K562 (cell line): ENCODE results near the gene NTM. TPM values are rescaled to one million over a fixed set of nuclear protein-coding genes. Genes with fewer than 3 reads are reported as not detected.

Experiments
- ATAC-seq: fragments of 200-7000 bp; cut with Tn5 transposase; 3 replicates; pipeline ENCODE4 v1.9.1; 2020; ENCODE audit warnings: moderate library complexity
- BruUV-seq: library from RNA; stranded (reverse); fragments of 400-500 nt; replicated peaks from 2 replicates; lab custom pipeline; 2021; lab: Mats Ljungman, UMichigan
- CTCF ChIA-PET: fragments of 300-600 bp; formaldehyde crosslinking; extraction: SDS; loops from one replicate; lab custom pipeline; 2021; ENCODE audit warnings: low intra/inter-chr PET ratio; lab: Yijun Ruan, JAX
- POLR2A ChIA-PET: fragments of 300-600, 350-650 bp; sonication (Branson Sonifier 250); formaldehyde crosslinking; extraction: SDS; loops from one replicate; lab custom pipeline; 2021; ENCODE audit warnings: antibody characterized with exemption, inconsistent platforms; lab: Yijun Ruan, JAX
- DNase-seq, 4 experiments: peaks; one replicate each; pipeline versions ENCODE4 v3.0.0 to v3.0.0-alpha.2; 2011 to 2018; ENCODE audit warnings: low spot score in 3 of 4, mixed read lengths in 3 of 4; ENCODE audit errors: extremely low read depth in 1 of 4
- FAIRE-seq: peaks from 2 replicates; lab custom pipeline; 2011; peaks lifted over from hg19 to GRCh38; lab: Jason Lieb, UNC
- H2AFZ ChIP-seq: 2 replicates; pipeline ENCODE4 v1.6.0; 2011; ENCODE audit warnings: low read depth, low read length, control low read depth, inconsistent platforms
- H3K27ac ChIP-seq: fragments of 200-600 bp; 3 replicates; pipeline ENCODE4 v1.8.0; 2011; ENCODE audit warnings: low read depth, mild to moderate bottlenecking, control low read depth, inconsistent platforms, low read length, moderate library complexity, mixed read lengths; ENCODE audit errors: extremely low read depth
- H3K27me3 ChIP-seq, 2 experiments: fragments of 300-600 bp in 1 of 2; 2 replicates in 1 of 2; 3 replicates in 1 of 2; pipeline versions ENCODE4 v1.6.0 to v1.8.0; 2011; ENCODE audit warnings: inconsistent platforms in 2 of 2, low read length in 2 of 2, mild to moderate bottlenecking in 1 of 2, mixed read lengths in 1 of 2, moderate library complexity in 1 of 2; ENCODE audit not compliant: control insufficient read depth in 2 of 2, insufficient read depth in 2 of 2
- H3K36me3 ChIP-seq: fragments of 300-600 bp; 3 replicates; pipeline ENCODE4 v1.8.0; 2011; ENCODE audit warnings: mild to moderate bottlenecking, low read length, inconsistent platforms; ENCODE audit not compliant: control insufficient read depth, insufficient read depth
- H3K4me1 ChIP-seq, 2 experiments: fragments of 200-600 bp in 1 of 2; replicated peaks in 1 of 2; 2 replicates in 1 of 2; 3 replicates in 1 of 2; pipeline versions ENCODE4 v1.5.1 to v1.8.0; 2011; ENCODE audit warnings: inconsistent platforms in 2 of 2, low read length in 2 of 2, mild to moderate bottlenecking in 1 of 2, mixed read lengths in 1 of 2, moderate library complexity in 1 of 2; ENCODE audit not compliant: control insufficient read depth in 2 of 2, insufficient read depth in 2 of 2
- H3K4me2 ChIP-seq: 2 replicates; pipeline ENCODE4 v1.6.1; 2011; ENCODE audit warnings: low read length, control low read depth, inconsistent platforms, mixed read lengths; ENCODE audit not compliant: insufficient read depth
- H3K4me3 ChIP-seq: fragments of 200-600 bp; sonication (generic), shearing (Covaris generic); 2 replicates; pipeline ENCODE4 v1.5.1; 2016; ENCODE audit warnings: control low read depth, inconsistent platforms
- H3K79me2 ChIP-seq: fragments of 200-600 bp; 3 replicates; pipeline ENCODE4 v1.8.0; 2011; ENCODE audit warnings: low read length, inconsistent platforms; ENCODE audit not compliant: control insufficient read depth, insufficient read depth
- H3K9ac ChIP-seq, 2 experiments: 2 replicates each; pipeline versions ENCODE4 v1.6.0 to v1.6.1; 2011; ENCODE audit warnings: low read depth in 2 of 2, low read length in 2 of 2, control low read depth in 1 of 2, inconsistent platforms in 1 of 2, mild to moderate bottlenecking in 1 of 2, mixed read lengths in 1 of 2; ENCODE audit not compliant: insufficient read depth in 1 of 2
- H3K9me1 ChIP-seq: one replicate; pipeline ENCODE4 v1.6.0; 2011; ENCODE audit warnings: inconsistent platforms, mild to moderate bottlenecking, low read length, moderate library complexity; ENCODE audit not compliant: control insufficient read depth, insufficient read depth
- H3K9me3 ChIP-seq: replicated peaks from 2 replicates; pipeline ENCODE4 v1.5.1; 2011; ENCODE audit warnings: low read depth, low read length, inconsistent platforms; ENCODE audit not compliant: control insufficient read depth, insufficient read depth
- H4K20me1 ChIP-seq: replicated peaks from 2 replicates; pipeline ENCODE4 v1.6.1; 2011; ENCODE audit warnings: low read length, inconsistent platforms, mixed read lengths; ENCODE audit not compliant: control insufficient read depth, insufficient read depth
- BACH1 ChIP-seq: fragments of 200-800 bp; sonication (Bioruptor generic); IDR thresholded peaks from 2 replicates; pipeline ENCODE4 v1.6.1; 2016; ENCODE audit warnings: missing genetic modification characterization, missing compliant biosample characterization
- EWSR1 ChIP-seq: fragments of 450-650 bp; IDR thresholded peaks from 2 replicates; pipeline ENCODE4 v1.6.1; 2018; ENCODE audit warnings: borderline replicate concordance, mild to moderate bottlenecking, low read depth, moderate library complexity; ENCODE audit not compliant: partially characterized antibody
- HDAC6 ChIP-seq: IDR thresholded peaks from 2 replicates; pipeline ENCODE4 v1.6.1; 2012; ENCODE audit warnings: low read depth, mild to moderate bottlenecking, control low read depth, inconsistent platforms, low read length, moderate library complexity
- MED1 ChIP-seq: sonication (generic); formaldehyde crosslinking; IDR thresholded peaks from 2 replicates; pipeline ENCODE4 v1.8.1; 2023; ENCODE audit warnings: missing genetic modification reagents, borderline replicate concordance
- MIER1 ChIP-seq: fragments of 450-650 bp; IDR thresholded peaks from 2 replicates; pipeline ENCODE4 v1.6.1; 2016; ENCODE audit warnings: antibody characterized with exemption, mild to moderate bottlenecking, low read depth
- SAP30 ChIP-seq: fragments of 200-600 bp; sonication (generic); IDR thresholded peaks from 2 replicates; pipeline ENCODE4 v1.6.1; 2012; ENCODE audit warnings: borderline replicate concordance, low read depth, mild to moderate bottlenecking, moderate library complexity, low read length, control low read depth, inconsistent platforms; ENCODE audit not compliant: insufficient read depth, poor library complexity, severe bottlenecking
- XRCC3 ChIP-seq: fragments of 450-650 bp; IDR thresholded peaks from 2 replicates; pipeline ENCODE4 v1.6.1; 2017; ENCODE audit warnings: mild to moderate bottlenecking, moderate library complexity
- WGBS: fragments of 100-300 bp; shearing (Covaris generic); methylation state at CpG from one replicate; pipeline ENCODE4 v1.1.6; 2016; ENCODE audit warnings: low coverage, mixed read lengths; ENCODE audit not compliant: insufficient coverage; ENCODE audit errors: missing lambda C conversion rate; 5-methylcytosine and 5-hydroxymethylcytosine counted together
- in situ Hi-C: fragments of 300-500 bp; cut with MboI; formaldehyde crosslinking; loops from 4 replicates; pipeline ENCODE4 v1.15.0; 2018; ENCODE audit warnings: inconsistent platforms, mixed read lengths
- intact Hi-C: fragments of 100-400 bp; cut with micrococcal nuclease; formaldehyde crosslinking; loops from 2 replicates; pipeline ENCODE4 v1.14.2; 2022
- polyA plus RNA-seq, 8 experiments: library from polyadenylated mRNA; depleted of rRNA in 4 of 8; stranded (reverse) in 5 of 8; unstranded in 3 of 8; fragments of >200 nt; fragmentation: Nextera tagmentation in 2 of 8; fragmentation: Illumina TruSeq in 1 of 8; extraction: Ambion mirVana in 2 of 8; extraction: Trizol in 1 of 8; gene quantifications; 2 replicates each; pipeline versions ENCODE4 v1.2.1 to v1.2.3, GENCODE V29; 2011 to 2014; ENCODE audit warnings: inconsistent platforms in 1 of 8, missing spikeins in 1 of 8
- total RNA-seq, 7 experiments: library from RNA; depleted of rRNA in 6 of 7; stranded (reverse); fragments of >200 nt in 6 of 7; fragmentation: Illumina TruSeq in 2 of 7; extraction: Trizol in 2 of 7; gene quantifications; 2 replicates each; pipeline versions ENCODE4 v1.2.1 to v1.2.3, GENCODE V29; 2011 to 2021; ENCODE audit warnings: low replicate concordance in 1 of 7
- TF ChIP-seq, protein P1 (sequence below): fragments of 450-650 bp; IDR thresholded peaks from 2 replicates; pipeline ENCODE4 v1.6.1; 2017; ENCODE audit warnings: antibody characterized with exemption, mild to moderate bottlenecking
- TF ChIP-seq, protein P2 (sequence below): fragments of 450-650 bp; formaldehyde crosslinking; IDR thresholded peaks from 2 replicates; pipeline ENCODE4 v1.4.0; 2020; ENCODE audit warnings: mild to moderate bottlenecking, moderate library complexity
- TF ChIP-seq, protein P3 (sequence below): sonication (generic); formaldehyde crosslinking; IDR thresholded peaks from 2 replicates; pipeline ENCODE4 v1.5.0; 2020; ENCODE audit warnings: missing genetic modification reagents
- TF ChIP-seq, protein P4 (sequence below): sonication (generic); formaldehyde crosslinking; IDR thresholded peaks from 2 replicates; pipeline ENCODE4 v1.8.1; 2023; ENCODE audit warnings: mild to moderate bottlenecking, missing genetic modification reagents
- TF ChIP-seq, protein P5 (sequence below): IDR thresholded peaks from 2 replicates; pipeline ENCODE4 v1.6.1; 2011; ENCODE audit not compliant: insufficient read length; ENCODE audit errors: extremely low read depth

The NTM gene
- total and polyA plus RNA-seq, 9 of the 15 experiments (the other 6 are each of a cell fraction or from before 2014, with no cell fraction given), result not detected

DNA sequence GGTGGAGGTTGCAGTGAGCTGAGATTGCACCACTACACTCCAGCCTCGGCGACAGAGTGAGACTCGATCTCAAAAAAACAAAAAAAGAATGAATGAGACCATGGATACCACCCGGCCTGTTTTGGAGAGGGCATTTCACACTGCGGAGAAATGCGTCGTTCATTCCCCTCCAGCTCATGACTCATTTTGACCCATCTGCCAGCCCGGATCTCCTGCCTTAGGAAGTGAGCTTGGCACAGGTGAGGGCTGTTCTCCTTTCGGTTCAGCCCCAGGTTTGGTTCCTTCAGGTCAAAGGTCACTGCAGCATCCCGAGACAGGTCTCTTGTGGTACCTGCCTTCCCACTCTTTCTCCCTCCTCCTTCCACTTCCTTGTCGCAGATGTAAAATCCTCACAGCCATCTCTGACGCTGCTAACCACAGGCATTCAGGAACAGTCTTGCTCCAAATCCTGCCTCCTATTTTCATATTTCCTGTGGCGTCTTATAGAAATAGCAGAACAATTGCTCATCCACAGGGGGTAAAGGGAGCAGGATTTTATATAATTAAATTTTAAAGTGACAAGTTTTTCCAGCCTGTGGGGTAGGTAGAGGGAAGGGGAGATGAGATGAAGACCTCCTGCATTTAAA is 517.9 kb downstream of the NTM start:
- CTCF ChIA-PET, result no interaction called here
- Histone ChIP-seq H2AFZ (no peak overlapping the region), H3K4me3 (no peak overlapping the region), H3K27me3 (no peaks in the 10 kb centered on the region), H3K9ac (no peak overlapping the region), H3K4me2 (no peak overlapping the region), H3K9me1 (no peaks in the 10 kb centered on the region), H3K36me3 (no peaks in the 10 kb centered on the region), H3K9me3 (no peaks in the 10 kb centered on the region), H3K79me2 (no peaks in the 10 kb centered on the region), H3K27ac (no peak overlapping the region), H4K20me1 (no peaks in the 10 kb centered on the region), H3K4me1 (no peaks in the 10 kb centered on the region)
- WGBS, result under 1% methylated on average over 13 of the region's 13 CpGs
- in situ Hi-C loops, result no loop called here
- intact Hi-C loops, result no loop called here
- no TSS peak for BruUV-seq
- POLR2A ChIA-PET, result no interaction called here
- ATAC-seq, result no peak
- FAIRE-seq, result no peak
- no peak for DNase-seq
- TF ChIP-seq MIER1 (no peak), MED1 (CRISPR knock-in tag) (no peak), EWSR1 (no peak), BACH1 (no peak), XRCC3 (no peak), SAP30 (no peak), HDAC6 (no peak)
- TF ChIP-seq, protein P1, sequence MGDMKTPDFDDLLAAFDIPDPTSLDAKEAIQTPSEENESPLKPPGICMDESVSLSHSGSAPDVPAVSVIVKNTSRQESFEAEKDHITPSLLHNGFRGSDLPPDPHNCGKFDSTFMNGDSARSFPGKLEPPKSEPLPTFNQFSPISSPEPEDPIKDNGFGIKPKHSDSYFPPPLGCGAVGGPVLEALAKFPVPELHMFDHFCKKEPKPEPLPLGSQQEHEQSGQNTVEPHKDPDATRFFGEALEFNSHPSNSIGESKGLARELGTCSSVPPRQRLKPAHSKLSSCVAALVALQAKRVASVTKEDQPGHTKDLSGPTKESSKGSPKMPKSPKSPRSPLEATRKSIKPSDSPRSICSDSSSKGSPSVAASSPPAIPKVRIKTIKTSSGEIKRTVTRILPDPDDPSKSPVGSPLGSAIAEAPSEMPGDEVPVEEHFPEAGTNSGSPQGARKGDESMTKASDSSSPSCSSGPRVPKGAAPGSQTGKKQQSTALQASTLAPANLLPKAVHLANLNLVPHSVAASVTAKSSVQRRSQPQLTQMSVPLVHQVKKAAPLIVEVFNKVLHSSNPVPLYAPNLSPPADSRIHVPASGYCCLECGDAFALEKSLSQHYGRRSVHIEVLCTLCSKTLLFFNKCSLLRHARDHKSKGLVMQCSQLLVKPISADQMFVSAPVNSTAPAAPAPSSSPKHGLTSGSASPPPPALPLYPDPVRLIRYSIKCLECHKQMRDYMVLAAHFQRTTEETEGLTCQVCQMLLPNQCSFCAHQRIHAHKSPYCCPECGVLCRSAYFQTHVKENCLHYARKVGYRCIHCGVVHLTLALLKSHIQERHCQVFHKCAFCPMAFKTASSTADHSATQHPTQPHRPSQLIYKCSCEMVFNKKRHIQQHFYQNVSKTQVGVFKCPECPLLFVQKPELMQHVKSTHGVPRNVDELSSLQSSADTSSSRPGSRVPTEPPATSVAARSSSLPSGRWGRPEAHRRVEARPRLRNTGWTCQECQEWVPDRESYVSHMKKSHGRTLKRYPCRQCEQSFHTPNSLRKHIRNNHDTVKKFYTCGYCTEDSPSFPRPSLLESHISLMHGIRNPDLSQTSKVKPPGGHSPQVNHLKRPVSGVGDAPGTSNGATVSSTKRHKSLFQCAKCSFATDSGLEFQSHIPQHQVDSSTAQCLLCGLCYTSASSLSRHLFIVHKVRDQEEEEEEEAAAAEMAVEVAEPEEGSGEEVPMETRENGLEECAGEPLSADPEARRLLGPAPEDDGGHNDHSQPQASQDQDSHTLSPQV, result no peak
- TF ChIP-seq, protein P2, sequence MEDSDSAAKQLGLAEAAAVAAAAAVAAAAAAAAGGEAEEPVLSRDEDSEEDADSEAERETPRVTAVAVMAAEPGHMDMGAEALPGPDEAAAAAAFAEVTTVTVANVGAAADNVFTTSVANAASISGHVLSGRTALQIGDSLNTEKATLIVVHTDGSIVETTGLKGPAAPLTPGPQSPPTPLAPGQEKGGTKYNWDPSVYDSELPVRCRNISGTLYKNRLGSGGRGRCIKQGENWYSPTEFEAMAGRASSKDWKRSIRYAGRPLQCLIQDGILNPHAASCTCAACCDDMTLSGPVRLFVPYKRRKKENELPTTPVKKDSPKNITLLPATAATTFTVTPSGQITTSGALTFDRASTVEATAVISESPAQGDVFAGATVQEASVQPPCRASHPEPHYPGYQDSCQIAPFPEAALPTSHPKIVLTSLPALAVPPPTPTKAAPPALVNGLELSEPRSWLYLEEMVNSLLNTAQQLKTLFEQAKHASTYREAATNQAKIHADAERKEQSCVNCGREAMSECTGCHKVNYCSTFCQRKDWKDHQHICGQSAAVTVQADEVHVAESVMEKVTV (CRISPR knock-in tag), result no peak
- TF ChIP-seq, protein P3, sequence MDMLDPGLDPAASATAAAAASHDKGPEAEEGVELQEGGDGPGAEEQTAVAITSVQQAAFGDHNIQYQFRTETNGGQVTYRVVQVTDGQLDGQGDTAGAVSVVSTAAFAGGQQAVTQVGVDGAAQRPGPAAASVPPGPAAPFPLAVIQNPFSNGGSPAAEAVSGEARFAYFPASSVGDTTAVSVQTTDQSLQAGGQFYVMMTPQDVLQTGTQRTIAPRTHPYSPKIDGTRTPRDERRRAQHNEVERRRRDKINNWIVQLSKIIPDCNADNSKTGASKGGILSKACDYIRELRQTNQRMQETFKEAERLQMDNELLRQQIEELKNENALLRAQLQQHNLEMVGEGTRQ (CRISPR knock-in tag), result no peak
- TF ChIP-seq, protein P4, sequence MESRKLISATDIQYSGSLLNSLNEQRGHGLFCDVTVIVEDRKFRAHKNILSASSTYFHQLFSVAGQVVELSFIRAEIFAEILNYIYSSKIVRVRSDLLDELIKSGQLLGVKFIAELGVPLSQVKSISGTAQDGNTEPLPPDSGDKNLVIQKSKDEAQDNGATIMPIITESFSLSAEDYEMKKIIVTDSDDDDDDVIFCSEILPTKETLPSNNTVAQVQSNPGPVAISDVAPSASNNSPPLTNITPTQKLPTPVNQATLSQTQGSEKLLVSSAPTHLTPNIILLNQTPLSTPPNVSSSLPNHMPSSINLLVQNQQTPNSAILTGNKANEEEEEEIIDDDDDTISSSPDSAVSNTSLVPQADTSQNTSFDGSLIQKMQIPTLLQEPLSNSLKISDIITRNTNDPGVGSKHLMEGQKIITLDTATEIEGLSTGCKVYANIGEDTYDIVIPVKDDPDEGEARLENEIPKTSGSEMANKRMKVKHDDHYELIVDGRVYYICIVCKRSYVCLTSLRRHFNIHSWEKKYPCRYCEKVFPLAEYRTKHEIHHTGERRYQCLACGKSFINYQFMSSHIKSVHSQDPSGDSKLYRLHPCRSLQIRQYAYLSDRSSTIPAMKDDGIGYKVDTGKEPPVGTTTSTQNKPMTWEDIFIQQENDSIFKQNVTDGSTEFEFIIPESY (CRISPR knock-in tag), result no peak
- TF ChIP-seq, protein P5, sequence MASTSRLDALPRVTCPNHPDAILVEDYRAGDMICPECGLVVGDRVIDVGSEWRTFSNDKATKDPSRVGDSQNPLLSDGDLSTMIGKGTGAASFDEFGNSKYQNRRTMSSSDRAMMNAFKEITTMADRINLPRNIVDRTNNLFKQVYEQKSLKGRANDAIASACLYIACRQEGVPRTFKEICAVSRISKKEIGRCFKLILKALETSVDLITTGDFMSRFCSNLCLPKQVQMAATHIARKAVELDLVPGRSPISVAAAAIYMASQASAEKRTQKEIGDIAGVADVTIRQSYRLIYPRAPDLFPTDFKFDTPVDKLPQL, result no peak
